Prostate gland (tissue), 2 donors: ENCODE measurements around the gene MUL1.

Source experiments
- CTCF ChIP-seq, 4 experiments: fragments of 200-600 bp in 2 of 4; fragments of 450-650 bp in 2 of 4; sonication (generic) in 2 of 4; IDR thresholded peaks; 1 replicate in 3 of 4; 2 replicates in 1 of 4; pipeline ENCODE4 v1.5.1; 2016 to 2019; ENCODE audit warnings: antibody characterized with exemption in 4 of 4, mild to moderate bottlenecking in 2 of 4, moderate library complexity in 2 of 4
- POLR2A ChIP-seq: fragments of 450-650 bp; IDR thresholded peaks from one replicate; pipeline ENCODE4 v1.6.1; 2016; ENCODE audit warnings: antibody characterized with exemption, mild to moderate bottlenecking
- POLR2AphosphoS5 ChIP-seq: sonication (generic); formaldehyde crosslinking; IDR thresholded peaks from one replicate; pipeline ENCODE4 v1.6.1; 2017; ENCODE audit warnings: antibody characterized with exemption

- TF ChIP-seq CTCF (IDR thresholded peaks at IDR 0.05) (no peak), POLR2AphosphoS5 (peak; percentile 99), POLR2A (peak; percentile 39)
These were observed at the start of gene MUL1 for GRCh38 chr1:20507564-20508410.
